HepG2 (cell line): ENCODE results near the gene EPHA10. TPM values are rescaled to one million over a fixed set of nuclear protein-coding genes. Genes with fewer than 3 reads are reported as not detected.

Experiments used
- DBP ChIP-seq: sonication (generic); formaldehyde crosslinking; IDR thresholded peaks from 2 replicates; pipeline ENCODE4 v1.4.0; 2020; ENCODE audit warnings: missing genetic modification reagents; ENCODE audit errors: not compliant biosample characterization
- FOXM1 ChIP-seq: sonication (generic); formaldehyde crosslinking; IDR thresholded peaks from 2 replicates; pipeline ENCODE4 v1.5.0; 2020; ENCODE audit warnings: missing genetic modification reagents
- GMEB2 ChIP-seq: IDR thresholded peaks from 2 replicates; pipeline ENCODE4 v1.6.1; 2016; ENCODE audit warnings: missing biosample characterization, missing genetic modification reagents, low read depth
- HNF4G ChIP-seq, 2 experiments: sonication (generic) in 1 of 2; formaldehyde crosslinking in 1 of 2; IDR thresholded peaks; 2 replicates each; pipeline versions ENCODE4 v1.4.0 to v1.6.1; 2011 to 2020; ENCODE audit warnings: borderline replicate concordance in 2 of 2, low read depth in 2 of 2, mild to moderate bottlenecking in 2 of 2, low read length in 1 of 2, missing genetic modification reagents in 1 of 2, moderate library complexity in 1 of 2
- IKZF1 ChIP-seq: fragments of 450-650 bp; IDR thresholded peaks from 2 replicates; pipeline ENCODE4 v1.7.1; 2016
- ISL2 ChIP-seq: sonication (generic); formaldehyde crosslinking; IDR thresholded peaks from 2 replicates; pipeline ENCODE4 v1.5.0; 2020; ENCODE audit warnings: missing genetic modification reagents
- MAFF ChIP-seq: IDR thresholded peaks from 2 replicates; pipeline ENCODE4 v1.6.1; 2011; ENCODE audit warnings: low read depth, low read length, improper control_type of control experiment
- NFIC ChIP-seq: IDR thresholded peaks from 2 replicates; pipeline ENCODE4 v1.6.1; 2012; ENCODE audit warnings: mild to moderate bottlenecking, low read length, inconsistent platforms
- REXO4 ChIP-seq: sonication (generic); formaldehyde crosslinking; IDR thresholded peaks from 2 replicates; pipeline ENCODE4 v1.8.0; 2022; ENCODE audit warnings: missing genetic modification reagents, mild to moderate bottlenecking, borderline replicate concordance
- SIX4 ChIP-seq: sonication (generic); formaldehyde crosslinking; IDR thresholded peaks from 2 replicates; pipeline ENCODE4 v1.4.0; 2020; ENCODE audit warnings: missing genetic modification reagents
- SKI ChIP-seq: fragments of 450-650 bp; IDR thresholded peaks from one replicate; pipeline ENCODE4 v1.6.1; 2018; ENCODE audit warnings: mild to moderate bottlenecking; ENCODE audit not compliant: partially characterized antibody
- XBP1 ChIP-seq: sonication (generic); formaldehyde crosslinking; IDR thresholded peaks from 2 replicates; pipeline ENCODE4 v1.5.0; 2020; ENCODE audit warnings: missing genetic modification reagents
- ZBTB25 ChIP-seq: IDR thresholded peaks from 2 replicates; pipeline ENCODE4 v1.6.1; 2018; ENCODE audit warnings: missing genetic modification reagents
- ZBTB7A ChIP-seq: sonication (generic); formaldehyde crosslinking; IDR thresholded peaks from 2 replicates; pipeline ENCODE4 v1.8.0; 2022; ENCODE audit warnings: mild to moderate bottlenecking, missing genetic modification reagents
- ZNF232 ChIP-seq: sonication (generic); formaldehyde crosslinking; IDR thresholded peaks from 2 replicates; pipeline ENCODE4 v1.4.0; 2020; ENCODE audit warnings: missing genetic modification reagents, borderline replicate concordance
- ZNF709 ChIP-seq: sonication (generic); formaldehyde crosslinking; IDR thresholded peaks from 2 replicates; pipeline ENCODE4 v1.5.0; 2020; ENCODE audit warnings: mild to moderate bottlenecking, missing genetic modification reagents
- ZNF766 ChIP-seq: sonication (generic); formaldehyde crosslinking; IDR thresholded peaks from 2 replicates; pipeline ENCODE4 v1.5.0; 2020; ENCODE audit warnings: missing genetic modification reagents, borderline replicate concordance
- ZSCAN20 ChIP-seq: sonication (generic); formaldehyde crosslinking; IDR thresholded peaks from 2 replicates; pipeline ENCODE4 v1.4.0; 2020; ENCODE audit warnings: missing genetic modification reagents, mild to moderate bottlenecking, borderline replicate concordance
- polyA plus RNA-seq, 8 experiments: library from polyadenylated mRNA; depleted of rRNA in 3 of 8; stranded (reverse) in 7 of 8; unstranded in 1 of 8; fragments of >200 nt; fragmentation: Illumina TruSeq in 4 of 8; extraction: Trizol in 4 of 8; gene quantifications; 2 replicates each; pipeline versions ENCODE4 v1.2.1 to v1.2.3, GENCODE V29; 2011 to 2016; ENCODE audit warnings: low read depth in 4 of 8, missing spikeins in 1 of 8, mixed read lengths in 1 of 8; ENCODE audit not compliant: insufficient read depth in 1 of 8
- total RNA-seq, 5 experiments: library from RNA; depleted of rRNA; stranded (reverse); fragments of >200 nt; fragmentation: Illumina TruSeq; extraction: Trizol; gene quantifications; 2 replicates each; pipeline ENCODE4 v1.2.3, GENCODE V29; 2016; ENCODE audit warnings: low read depth in 1 of 5
- TF ChIP-seq, protein P1 (sequence below), 2 experiments: sonication (generic) in 1 of 2; formaldehyde crosslinking in 1 of 2; IDR thresholded peaks; 2 replicates each; pipeline versions ENCODE4 v1.6.1 to v1.9.0; 2014 to 2022; ENCODE audit warnings: antibody characterized with exemption in 1 of 2, borderline replicate concordance in 1 of 2, inconsistent platforms in 1 of 2, low read depth in 1 of 2, missing genetic modification reagents in 1 of 2

Gene EPHA10
- total and polyA plus RNA-seq, 2 of the 13 experiments (the other 11 are each of a cell fraction or from before 2014, with no cell fraction given): 0.11 to 0.58 TPM

DNA sequence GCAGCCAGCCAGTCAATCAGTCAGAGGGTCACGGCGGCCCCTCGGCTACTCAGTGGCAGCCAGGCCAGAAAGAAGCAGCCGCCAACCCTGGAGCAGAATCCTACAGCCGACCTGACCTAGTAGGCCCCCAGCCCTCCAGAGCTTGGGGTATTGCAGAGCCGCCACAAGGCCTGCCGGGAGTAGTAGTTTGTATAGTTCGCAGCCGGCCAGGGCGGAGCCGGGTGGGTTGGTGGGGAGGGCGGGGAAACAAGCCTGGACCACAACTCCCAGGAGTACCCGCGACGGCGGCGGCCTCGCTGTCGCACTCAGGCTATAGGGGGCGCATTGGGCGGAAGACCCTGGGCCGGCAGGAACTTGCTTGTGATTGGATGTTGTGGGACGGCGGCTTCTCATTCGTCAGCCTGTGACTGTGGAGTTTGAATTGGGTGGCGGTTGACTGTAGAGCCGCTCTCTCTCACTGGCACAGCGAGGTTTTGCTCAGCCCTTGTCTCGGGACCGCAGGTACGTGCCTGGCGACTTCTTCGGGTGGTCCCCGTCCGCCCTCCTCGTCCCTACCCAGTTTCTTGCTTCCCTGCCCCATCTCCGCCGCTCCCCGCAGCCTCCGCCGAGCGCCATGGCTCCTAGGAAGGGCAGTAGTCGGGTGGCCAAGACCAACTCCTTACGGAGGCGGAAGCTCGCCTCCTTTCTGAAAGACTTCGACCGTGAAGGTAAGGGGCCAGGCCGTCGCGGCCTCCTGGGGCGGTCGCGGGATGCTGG lies 72.7 kb downstream of the EPHA10 start, which contains the start of gene CDCA8 (continued):
- TF ChIP-seq ISL2: 0 out of 2 replicates have a peak, but pooled peaks have one; percentile 58
- 0 out of 2 replicates have a peak, but pooled peaks have one; percentile 33 for TF ChIP-seq XBP1 (CRISPR knock-in tag)
- peak; percentile 18; the same call in 1 of the 2 replicates for TF ChIP-seq ZBTB25 (CRISPR knock-in tag)
- peak; percentile 47; the same call in 1 of the 2 replicates for TF ChIP-seq ZNF232 (CRISPR knock-in tag)
- TF ChIP-seq SKI: no peak
- no peak for TF ChIP-seq SIX4 (CRISPR knock-in tag)
- TF ChIP-seq GMEB2: peak; percentile 47
- no peak for TF ChIP-seq ZNF709 (CRISPR knock-in tag)
- peak; percentile 83; the same call in 1 of the 2 replicates for TF ChIP-seq FOXM1 (CRISPR knock-in tag)
- TF ChIP-seq, protein P1, sequence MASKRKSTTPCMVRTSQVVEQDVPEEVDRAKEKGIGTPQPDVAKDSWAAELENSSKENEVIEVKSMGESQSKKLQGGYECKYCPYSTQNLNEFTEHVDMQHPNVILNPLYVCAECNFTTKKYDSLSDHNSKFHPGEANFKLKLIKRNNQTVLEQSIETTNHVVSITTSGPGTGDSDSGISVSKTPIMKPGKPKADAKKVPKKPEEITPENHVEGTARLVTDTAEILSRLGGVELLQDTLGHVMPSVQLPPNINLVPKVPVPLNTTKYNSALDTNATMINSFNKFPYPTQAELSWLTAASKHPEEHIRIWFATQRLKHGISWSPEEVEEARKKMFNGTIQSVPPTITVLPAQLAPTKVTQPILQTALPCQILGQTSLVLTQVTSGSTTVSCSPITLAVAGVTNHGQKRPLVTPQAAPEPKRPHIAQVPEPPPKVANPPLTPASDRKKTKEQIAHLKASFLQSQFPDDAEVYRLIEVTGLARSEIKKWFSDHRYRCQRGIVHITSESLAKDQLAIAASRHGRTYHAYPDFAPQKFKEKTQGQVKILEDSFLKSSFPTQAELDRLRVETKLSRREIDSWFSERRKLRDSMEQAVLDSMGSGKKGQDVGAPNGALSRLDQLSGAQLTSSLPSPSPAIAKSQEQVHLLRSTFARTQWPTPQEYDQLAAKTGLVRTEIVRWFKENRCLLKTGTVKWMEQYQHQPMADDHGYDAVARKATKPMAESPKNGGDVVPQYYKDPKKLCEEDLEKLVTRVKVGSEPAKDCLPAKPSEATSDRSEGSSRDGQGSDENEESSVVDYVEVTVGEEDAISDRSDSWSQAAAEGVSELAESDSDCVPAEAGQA (IDR thresholded peaks at IDR 0.05; ENCODE audit: low read depth): no peak
- TF ChIP-seq, protein P1 (CRISPR knock-in tag; IDR thresholded peaks at IDR 0.05; ENCODE audit: borderline replicate concordance): no peak
- no peak for TF ChIP-seq REXO4 (CRISPR knock-in tag)
- TF ChIP-seq DBP (CRISPR knock-in tag): no peak
- no peak for TF ChIP-seq IKZF1
- no peak for TF ChIP-seq NFIC
- 0 out of 2 replicates have a peak, but pooled peaks have one; percentile 49 for TF ChIP-seq ZSCAN20 (CRISPR knock-in tag)
- TF ChIP-seq HNF4G (IDR thresholded peaks at IDR 0.05; ENCODE audit: borderline replicate concordance, low read depth, low read length): no peak
- no peak for TF ChIP-seq HNF4G (CRISPR knock-in tag; IDR thresholded peaks at IDR 0.05; ENCODE audit: borderline replicate concordance, low read depth)
- TF ChIP-seq ZBTB7A: no peak
- TF ChIP-seq MAFF: no peak
- no peak for TF ChIP-seq ZNF766 (CRISPR knock-in tag)
